HepG2 (cell line): Measurements from ENCODE around the gene RTN1.

Source experiments
- AGO1 ChIP-seq: fragments of 200-400 bp; formaldehyde crosslinking; IDR thresholded peaks from 2 replicates; pipeline ENCODE4 v1.6.1; 2017; ENCODE audit warnings: mild to moderate bottlenecking, low read depth, low read length, moderate library complexity; ENCODE audit not compliant: poor library complexity, severe bottlenecking
- ASH2L ChIP-seq: fragments of 300-600, 200-600 bp; sonication (generic); IDR thresholded peaks from 2 replicates; pipeline ENCODE4 v1.7.0; 2017; ENCODE audit warnings: low read depth, mild to moderate bottlenecking, moderate library complexity, mixed read lengths, low read length; ENCODE audit not compliant: insufficient read length
- CHCHD3 ChIP-seq: sonication (generic); formaldehyde crosslinking; IDR thresholded peaks from 2 replicates; pipeline ENCODE4 v1.8.0; 2022; ENCODE audit warnings: mild to moderate bottlenecking, missing genetic modification reagents, moderate library complexity
- CREB1 ChIP-seq, 2 experiments: fragments of 450-650 bp in 1 of 2; IDR thresholded peaks; 2 replicates each; pipeline ENCODE4 v1.6.1; 2016 to 2017; ENCODE audit warnings: control low read depth in 1 of 2, mild to moderate bottlenecking in 1 of 2, missing compliant biosample characterization in 1 of 2, missing genetic modification characterization in 1 of 2
- FOXC1 ChIP-seq: sonication (generic); formaldehyde crosslinking; IDR thresholded peaks from 2 replicates; pipeline ENCODE4 v1.8.0; 2022; ENCODE audit warnings: mild to moderate bottlenecking, missing genetic modification reagents, borderline replicate concordance
- FOXK2 ChIP-seq: fragments of 450-650 bp; IDR thresholded peaks from 2 replicates; pipeline ENCODE4 v1.6.1; 2016
- MXI1 ChIP-seq: IDR thresholded peaks from 3 replicates; pipeline ENCODE4 v1.6.1; 2012; ENCODE audit warnings: low read depth, low read length, inconsistent platforms, borderline replicate concordance
- RAD21 ChIP-seq: fragments of 450-650 bp; formaldehyde crosslinking; IDR thresholded peaks from 2 replicates; pipeline ENCODE4 v1.5.0; 2020; ENCODE audit warnings: mild to moderate bottlenecking
- SMARCE1 ChIP-seq: fragments of 450-650 bp; IDR thresholded peaks from 2 replicates; pipeline ENCODE4 v1.6.1; 2017; ENCODE audit warnings: borderline replicate concordance
- TF ChIP-seq, protein P1 (sequence below): IDR thresholded peaks from 2 replicates; pipeline ENCODE4 v1.6.1; 2012; ENCODE audit warnings: low read length, improper control_type of control experiment

DNA sequence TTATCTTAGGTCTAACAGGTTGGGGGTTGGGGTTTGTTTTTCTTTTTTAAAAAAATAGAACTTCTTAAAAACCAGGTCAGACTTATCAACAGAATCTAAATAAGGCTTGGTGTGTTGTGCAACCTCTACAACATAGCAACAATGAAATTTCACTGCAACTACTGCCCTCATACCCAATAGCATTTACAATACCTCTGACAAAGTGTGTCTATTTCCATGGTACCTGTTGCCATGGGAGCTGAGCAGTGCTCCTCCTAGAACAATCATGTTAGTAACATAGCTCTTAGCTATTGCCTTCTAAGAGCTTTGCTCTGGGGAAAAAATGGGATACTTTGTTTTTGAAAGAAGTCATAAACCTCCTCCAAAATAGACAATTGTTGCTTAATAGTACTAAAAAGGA is 190.7 kb downstream of the RTN1 start:
- TF ChIP-seq, protein P1, sequence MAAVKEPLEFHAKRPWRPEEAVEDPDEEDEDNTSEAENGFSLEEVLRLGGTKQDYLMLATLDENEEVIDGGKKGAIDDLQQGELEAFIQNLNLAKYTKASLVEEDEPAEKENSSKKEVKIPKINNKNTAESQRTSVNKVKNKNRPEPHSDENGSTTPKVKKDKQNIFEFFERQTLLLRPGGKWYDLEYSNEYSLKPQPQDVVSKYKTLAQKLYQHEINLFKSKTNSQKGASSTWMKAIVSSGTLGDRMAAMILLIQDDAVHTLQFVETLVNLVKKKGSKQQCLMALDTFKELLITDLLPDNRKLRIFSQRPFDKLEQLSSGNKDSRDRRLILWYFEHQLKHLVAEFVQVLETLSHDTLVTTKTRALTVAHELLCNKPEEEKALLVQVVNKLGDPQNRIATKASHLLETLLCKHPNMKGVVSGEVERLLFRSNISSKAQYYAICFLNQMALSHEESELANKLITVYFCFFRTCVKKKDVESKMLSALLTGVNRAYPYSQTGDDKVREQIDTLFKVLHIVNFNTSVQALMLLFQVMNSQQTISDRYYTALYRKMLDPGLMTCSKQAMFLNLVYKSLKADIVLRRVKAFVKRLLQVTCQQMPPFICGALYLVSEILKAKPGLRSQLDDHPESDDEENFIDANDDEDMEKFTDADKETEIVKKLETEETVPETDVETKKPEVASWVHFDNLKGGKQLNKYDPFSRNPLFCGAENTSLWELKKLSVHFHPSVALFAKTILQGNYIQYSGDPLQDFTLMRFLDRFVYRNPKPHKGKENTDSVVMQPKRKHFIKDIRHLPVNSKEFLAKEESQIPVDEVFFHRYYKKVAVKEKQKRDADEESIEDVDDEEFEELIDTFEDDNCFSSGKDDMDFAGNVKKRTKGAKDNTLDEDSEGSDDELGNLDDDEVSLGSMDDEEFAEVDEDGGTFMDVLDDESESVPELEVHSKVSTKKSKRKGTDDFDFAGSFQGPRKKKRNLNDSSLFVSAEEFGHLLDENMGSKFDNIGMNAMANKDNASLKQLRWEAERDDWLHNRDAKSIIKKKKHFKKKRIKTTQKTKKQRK = no peak
- TF ChIP-seq AGO1 (no peak), CHCHD3 (CRISPR knock-in tag) (no peak), FOXC1 (CRISPR knock-in tag) (no peak), FOXK2 (no peak), CREB1 (IDR thresholded peaks at IDR 0.05) (no peak), CREB1 (CRISPR knock-in tag; IDR thresholded peaks at IDR 0.05) (no peak), MXI1 (no peak), ASH2L (no peak), SMARCE1 (no peak), RAD21 (CRISPR knock-in tag) (no peak)
